ENCODE results near the gene TFEC.

The TFEC gene

DNA sequence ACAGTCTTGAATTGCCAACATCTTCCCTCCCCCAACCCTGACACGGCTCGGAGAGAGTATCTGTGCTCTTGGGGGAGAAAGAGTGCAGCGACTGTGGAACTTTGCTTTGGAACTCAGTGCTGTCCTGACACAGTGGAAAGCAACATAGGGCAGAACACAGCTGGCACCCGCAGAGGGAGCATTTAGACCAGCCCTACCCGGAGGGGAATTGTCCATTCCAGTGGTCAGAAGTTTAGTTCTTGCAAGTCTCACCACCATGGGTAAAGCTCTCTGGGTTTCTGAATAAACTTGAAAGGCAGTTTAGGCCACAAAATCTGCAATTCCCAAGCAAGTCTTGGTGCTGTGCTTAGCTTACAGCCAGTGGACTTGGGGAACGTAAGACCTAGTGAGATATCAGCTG is 34.9 kb downstream of the TFEC start:
- no peak overlapping the region for H3K4me2 ChIP-seq (ENCODE audit: low read length)
- no peak overlapping the region for H3K4ac ChIP-seq (ENCODE audit: low read depth, low read length)
- H3K27me3 ChIP-seq (ENCODE audit: insufficient read depth, low read length) = no peaks in the 10 kb centered on the region
- H3K27ac ChIP-seq (ENCODE audit: low read depth, low read length) = no peak overlapping the region
- peaks cover 5% of the 10 kb centered on the region for H3K79me1 ChIP-seq (ENCODE audit: low read length)
- no peak overlapping the region for H4K12ac ChIP-seq (ENCODE audit: low read depth, low read length)
- H3K4me1 ChIP-seq (ENCODE audit: control insufficient read depth in 1 of 2, insufficient read depth in 2 of 2, low read length in 2 of 2) = peaks cover 5 to 10% of the 10 kb centered on the region in 2 experiments
- no peaks in the 10 kb centered on the region for H3K36me3 ChIP-seq (ENCODE audit: control insufficient read depth in 1 of 2, insufficient read depth in 2 of 2, low read length in 2 of 2)
- no peak overlapping the region for H4K8ac ChIP-seq (ENCODE audit: low read depth, low read length)
- no peak overlapping the region for H3K18ac ChIP-seq (ENCODE audit: low read length)
- no peak overlapping the region for H3K14ac ChIP-seq (ENCODE audit: low read length)
- H4K91ac ChIP-seq (ENCODE audit: low read depth, low read length) = peak overlapping the region; percentile 38
- no peak overlapping the region for H2AK5ac ChIP-seq (ENCODE audit: low read length)
- no peaks in the 10 kb centered on the region for H3K9me3 ChIP-seq (ENCODE audit: insufficient read depth, low read depth, low read length)
- no peak overlapping the region for H2BK120ac ChIP-seq (ENCODE audit: insufficient read depth, low read length, poor library complexity)
- H2BK5ac ChIP-seq (ENCODE audit: low read depth, low read length, poor library complexity) = no peak overlapping the region
- no peaks in the 10 kb centered on the region for H3K79me2 ChIP-seq (ENCODE audit: control insufficient read depth, insufficient read depth, low read length, poor library complexity)
- no peak overlapping the region for H3K4me3 ChIP-seq (ENCODE audit: low read depth, low read length)
- peak overlapping the region; percentile 46 for H2BK12ac ChIP-seq (ENCODE audit: low read length)
- H2AFZ ChIP-seq (ENCODE audit: insufficient read depth, low read length, poor library complexity) = no peak overlapping the region
- WGBS (ENCODE audit: extremely low coverage, insufficient coverage, insufficient read length) = no CpG with 5 or more reads among the region's 6 CpGs
- H3K9ac ChIP-seq (ENCODE audit: low read length) = no peak overlapping the region
- H3K23ac ChIP-seq (ENCODE audit: low read length) = no peak overlapping the region
- DNase-seq = peak; percentile 75 to 85

DNA sequence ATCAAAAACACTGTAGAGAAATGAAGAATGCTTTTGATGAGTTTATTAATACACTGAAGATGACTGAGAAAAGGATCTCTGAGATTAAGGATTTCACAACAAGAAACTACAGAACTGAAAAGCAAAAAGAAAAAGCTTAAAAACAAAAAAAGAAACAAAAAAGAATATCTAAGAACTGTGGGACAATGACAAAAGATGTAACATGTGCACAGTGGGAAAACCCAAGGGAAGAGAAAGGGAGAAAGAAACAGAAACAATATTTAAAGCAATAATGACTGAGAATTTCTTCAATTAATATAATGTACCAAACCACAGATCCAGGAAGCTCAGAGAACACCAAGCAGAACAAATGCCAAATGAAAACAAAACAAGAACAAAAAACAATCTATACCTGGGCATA is 42.2 kb downstream of the TFEC start:
- H3K27ac ChIP-seq (ENCODE audit: low read depth, low read length) = no peak overlapping the region
- H3K18ac ChIP-seq (ENCODE audit: low read length) = no peak overlapping the region
- no peak overlapping the region for H3K4ac ChIP-seq (ENCODE audit: low read depth, low read length)
- no peaks in the 10 kb centered on the region for H3K9me3 ChIP-seq (ENCODE audit: insufficient read depth, low read depth, low read length)
- no peak for DNase-seq
- no peak overlapping the region for H3K23ac ChIP-seq (ENCODE audit: low read length)
- no peak overlapping the region for H4K12ac ChIP-seq (ENCODE audit: low read depth, low read length)
- no peaks in the 10 kb centered on the region for H3K36me3 ChIP-seq (ENCODE audit: control insufficient read depth in 1 of 2, insufficient read depth in 2 of 2, low read length in 2 of 2)
- H4K8ac ChIP-seq (ENCODE audit: low read depth, low read length) = no peak overlapping the region
- H3K79me1 ChIP-seq (ENCODE audit: low read length) = no peaks in the 10 kb centered on the region
- no peak overlapping the region for H3K9ac ChIP-seq (ENCODE audit: low read length)
- H2BK12ac ChIP-seq (ENCODE audit: low read length) = no peak overlapping the region
- no peak overlapping the region for H2BK5ac ChIP-seq (ENCODE audit: low read depth, low read length, poor library complexity)
- no peaks in the 10 kb centered on the region for H3K27me3 ChIP-seq (ENCODE audit: insufficient read depth, low read length)
- H3K4me3 ChIP-seq (ENCODE audit: low read depth, low read length) = no peak overlapping the region
- no peaks in the 10 kb centered on the region for H3K79me2 ChIP-seq (ENCODE audit: control insufficient read depth, insufficient read depth, low read length, poor library complexity)
- no peak overlapping the region for H2AK5ac ChIP-seq (ENCODE audit: low read length)
- H2BK120ac ChIP-seq (ENCODE audit: insufficient read depth, low read length, poor library complexity) = no peak overlapping the region
- no peaks in the 10 kb centered on the region for H3K4me1 ChIP-seq (ENCODE audit: control insufficient read depth in 1 of 2, insufficient read depth in 2 of 2, low read length in 2 of 2)
- H3K14ac ChIP-seq (ENCODE audit: low read length) = no peak overlapping the region
- no peak overlapping the region for H2AFZ ChIP-seq (ENCODE audit: insufficient read depth, low read length, poor library complexity)
- H3K4me2 ChIP-seq (ENCODE audit: low read length) = no peak overlapping the region
- H4K91ac ChIP-seq (ENCODE audit: low read depth, low read length) = no peak overlapping the region

GRCh38 chr7:115987486-115987885 is 43.1 kb downstream of the TFEC start:
- no peak for DNase-seq
- no peak overlapping the region for H2BK12ac ChIP-seq (ENCODE audit: low read length)
- no peaks in the 10 kb centered on the region for H3K27me3 ChIP-seq (ENCODE audit: insufficient read depth, low read length)
- H3K4me1 ChIP-seq (ENCODE audit: control insufficient read depth in 1 of 2, insufficient read depth in 2 of 2, low read length in 2 of 2) = no peaks in the 10 kb centered on the region
- H3K23ac ChIP-seq (ENCODE audit: low read length) = no peak overlapping the region
- no peak overlapping the region for H3K14ac ChIP-seq (ENCODE audit: low read length)
- H2AK5ac ChIP-seq (ENCODE audit: low read length) = no peak overlapping the region
- H3K4me2 ChIP-seq (ENCODE audit: low read length) = no peak overlapping the region
- H3K18ac ChIP-seq (ENCODE audit: low read length) = no peak overlapping the region
- no peaks in the 10 kb centered on the region for H3K79me2 ChIP-seq (ENCODE audit: control insufficient read depth, insufficient read depth, low read length, poor library complexity)
- H3K79me1 ChIP-seq (ENCODE audit: low read length) = no peaks in the 10 kb centered on the region
- H2AFZ ChIP-seq (ENCODE audit: insufficient read depth, low read length, poor library complexity) = no peak overlapping the region
- no peak overlapping the region for H4K12ac ChIP-seq (ENCODE audit: low read depth, low read length)
- H3K4me3 ChIP-seq (ENCODE audit: low read depth, low read length) = no peak overlapping the region
- H4K8ac ChIP-seq (ENCODE audit: low read depth, low read length) = no peak overlapping the region
- no peaks in the 10 kb centered on the region for H3K36me3 ChIP-seq (ENCODE audit: control insufficient read depth in 1 of 2, insufficient read depth in 2 of 2, low read length in 2 of 2)
- H3K9ac ChIP-seq (ENCODE audit: low read length) = no peak overlapping the region
- no peak overlapping the region for H4K91ac ChIP-seq (ENCODE audit: low read depth, low read length)
- H3K9me3 ChIP-seq (ENCODE audit: insufficient read depth, low read depth, low read length) = no peaks in the 10 kb centered on the region
- H2BK5ac ChIP-seq (ENCODE audit: low read depth, low read length, poor library complexity) = no peak overlapping the region
- no peak overlapping the region for H3K27ac ChIP-seq (ENCODE audit: low read depth, low read length)
- no peak overlapping the region for H2BK120ac ChIP-seq (ENCODE audit: insufficient read depth, low read length, poor library complexity)
- H3K4ac ChIP-seq (ENCODE audit: low read depth, low read length) = no peak overlapping the region

GRCh38 chr7:115984105-115984504 is 46.5 kb downstream of the TFEC start:
- Histone ChIP-seq H3K79me2 (ENCODE audit: control insufficient read depth, insufficient read depth, low read length, poor library complexity) (no peaks in the 10 kb centered on the region), H3K79me1 (ENCODE audit: low read length) (no peaks in the 10 kb centered on the region), H3K14ac (ENCODE audit: low read length) (no peak overlapping the region), H2BK120ac (ENCODE audit: insufficient read depth, low read length, poor library complexity) (no peak overlapping the region), H3K4ac (ENCODE audit: low read depth, low read length) (no peak overlapping the region), H4K12ac (ENCODE audit: low read depth, low read length) (no peak overlapping the region), H3K4me3 (ENCODE audit: low read depth, low read length) (no peak overlapping the region), H3K27me3 (ENCODE audit: insufficient read depth, low read length) (no peaks in the 10 kb centered on the region), H2BK12ac (ENCODE audit: low read length) (no peak overlapping the region), H2AK5ac (ENCODE audit: low read length) (no peak overlapping the region), H3K27ac (ENCODE audit: low read depth, low read length) (no peak overlapping the region), H3K36me3 (ENCODE audit: control insufficient read depth in 1 of 2, insufficient read depth in 2 of 2, low read length in 2 of 2) (no peaks in the 10 kb centered on the region), H4K8ac (ENCODE audit: low read depth, low read length) (no peak overlapping the region), H3K4me1 (ENCODE audit: control insufficient read depth in 1 of 2, insufficient read depth in 2 of 2, low read length in 2 of 2) (no peaks in the 10 kb centered on the region), H4K91ac (ENCODE audit: low read depth, low read length) (no peak overlapping the region), H2AFZ (ENCODE audit: insufficient read depth, low read length, poor library complexity) (no peak overlapping the region), H3K23ac (ENCODE audit: low read length) (no peak overlapping the region), H3K18ac (ENCODE audit: low read length) (no peak overlapping the region), H2BK5ac (ENCODE audit: low read depth, low read length, poor library complexity) (no peak overlapping the region), H3K9me3 (ENCODE audit: insufficient read depth, low read depth, low read length) (no peaks in the 10 kb centered on the region), H3K9ac (ENCODE audit: low read length) (no peak overlapping the region), H3K4me2 (ENCODE audit: low read length) (no peak overlapping the region)
- DNase-seq = peak in 1 of 2 donors; percentile 39

DNA sequence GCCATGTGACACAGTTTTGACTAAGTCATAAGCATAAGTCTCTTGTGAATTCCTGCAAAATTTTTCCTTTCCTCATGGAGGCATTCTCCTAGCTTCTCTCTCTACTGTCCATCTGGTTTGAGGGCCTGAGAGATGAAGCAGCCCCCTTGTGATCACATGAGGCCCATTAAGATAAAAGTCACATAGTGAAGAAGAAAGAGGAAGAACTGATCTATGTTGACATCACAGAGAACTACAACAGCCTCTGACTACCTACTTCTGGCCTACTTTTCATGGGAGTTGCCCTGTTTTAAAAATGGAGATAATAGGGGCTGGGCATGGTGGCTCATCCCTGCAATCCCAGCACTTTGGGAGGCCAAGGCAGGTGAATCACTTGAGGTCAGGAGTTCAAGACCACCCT is 50.4 kb downstream of the TFEC start:
- H2BK5ac ChIP-seq (ENCODE audit: low read depth, low read length, poor library complexity) = no peak overlapping the region
- no peak overlapping the region for H4K12ac ChIP-seq (ENCODE audit: low read depth, low read length)
- no peak overlapping the region for H4K91ac ChIP-seq (ENCODE audit: low read depth, low read length)
- H2BK12ac ChIP-seq (ENCODE audit: low read length) = no peak overlapping the region
- no peak overlapping the region for H3K14ac ChIP-seq (ENCODE audit: low read length)
- no peaks in the 10 kb centered on the region for H3K4me1 ChIP-seq (ENCODE audit: control insufficient read depth in 1 of 2, insufficient read depth in 2 of 2, low read length in 2 of 2)
- H2AFZ ChIP-seq (ENCODE audit: insufficient read depth, low read length, poor library complexity) = no peak overlapping the region
- H3K23ac ChIP-seq (ENCODE audit: low read length) = no peak overlapping the region
- no peak overlapping the region for H4K8ac ChIP-seq (ENCODE audit: low read depth, low read length)
- H3K27me3 ChIP-seq (ENCODE audit: insufficient read depth, low read length) = no peaks in the 10 kb centered on the region
- H3K36me3 ChIP-seq (ENCODE audit: control insufficient read depth in 1 of 2, insufficient read depth in 2 of 2, low read length in 2 of 2) = no peaks in the 10 kb centered on the region
- no peak overlapping the region for H3K4me3 ChIP-seq (ENCODE audit: low read depth, low read length)
- no peaks in the 10 kb centered on the region for H3K79me2 ChIP-seq (ENCODE audit: control insufficient read depth, insufficient read depth, low read length, poor library complexity)
- no peaks in the 10 kb centered on the region for H3K9me3 ChIP-seq (ENCODE audit: insufficient read depth, low read depth, low read length)
- no peak overlapping the region for H3K18ac ChIP-seq (ENCODE audit: low read length)
- H2AK5ac ChIP-seq (ENCODE audit: low read length) = no peak overlapping the region
- H3K9ac ChIP-seq (ENCODE audit: low read length) = no peak overlapping the region
- no peak overlapping the region for H3K27ac ChIP-seq (ENCODE audit: low read depth, low read length)
- H3K79me1 ChIP-seq (ENCODE audit: low read length) = no peaks in the 10 kb centered on the region
- no peak overlapping the region for H3K4me2 ChIP-seq (ENCODE audit: low read length)
- no peak overlapping the region for H2BK120ac ChIP-seq (ENCODE audit: insufficient read depth, low read length, poor library complexity)
- peak in 1 of 2 donors; percentile 20 for DNase-seq
- H3K4ac ChIP-seq (ENCODE audit: low read depth, low read length) = no peak overlapping the region

All from trophoblast cell (in vitro differentiated cells and primary cell).